GM12878 (cell line): ENCODE data around the gene APOBEC3C. TPM values are rescaled to one million over a fixed set of nuclear protein-coding genes. Genes with fewer than 3 reads are reported as not detected.

Experiments used
- ATAC-seq: fragments of 200-7000 bp; cut with Tn5 transposase; 3 replicates; pipeline ENCODE4 v1.9.1; 2020; ENCODE audit warnings: mild to moderate bottlenecking, moderate library complexity
- BruUV-seq: library from RNA; stranded (reverse); fragments of 400-500 nt; replicated peaks from 2 replicates; lab custom pipeline; 2021; lab: Mats Ljungman, UMichigan
- CTCF ChIA-PET: fragments of 300-600 bp; sonication (Branson Sonifier 250); formaldehyde crosslinking; extraction: SDS; loops from one replicate; lab custom pipeline; 2021; ENCODE audit warnings: inconsistent platforms; lab: Yijun Ruan, JAX
- POLR2A ChIA-PET: fragments of 350-600 bp; formaldehyde crosslinking; extraction: SDS; loops from one replicate; lab custom pipeline; 2021; ENCODE audit warnings: inconsistent platforms; lab: Charles Lee
- RAD21 ChIA-PET: fragments of 300-600 bp; sonication (Branson Sonifier 250); formaldehyde crosslinking; loops from one replicate; lab custom pipeline; 2023; ENCODE audit warnings: antibody characterized with exemption; ENCODE audit not compliant: unreplicated experiment; lab: Charles Lee
- SMC1A ChIA-PET: fragments of 300-600 bp; sonication (Branson Sonifier 250); formaldehyde crosslinking; loops from one replicate; lab custom pipeline; 2023; ENCODE audit not compliant: unreplicated experiment, uncharacterized antibody; lab: Charles Lee
- DNase-seq: peaks from one replicate; pipeline ENCODE4 v3.0.0-alpha.2; 2011; ENCODE audit warnings: low read depth, low spot score
- FAIRE-seq: peaks from 3 replicates; lab custom pipeline; 2011; peaks lifted over from hg19 to GRCh38; lab: Jason Lieb, UNC
- H2AFZ ChIP-seq: 2 replicates; pipeline ENCODE4 v1.6.0; 2011; ENCODE audit warnings: low read depth, low read length, control low read depth; ENCODE audit not compliant: control insufficient read depth
- H3K27ac ChIP-seq: 2 replicates; pipeline ENCODE4 v1.5.1; 2011; ENCODE audit warnings: control low read depth; ENCODE audit not compliant: control insufficient read depth, insufficient read depth
- H3K27me3 ChIP-seq, 2 experiments: replicated peaks in 1 of 2; 2 replicates each; pipeline versions ENCODE4 v1.6.0 to v1.6.1; 2011; ENCODE audit warnings: low read length in 1 of 2; ENCODE audit not compliant: control insufficient read depth in 2 of 2, insufficient read depth in 2 of 2
- H3K36me3 ChIP-seq, 2 experiments: 2 replicates each; pipeline ENCODE4 v1.5.1; 2011; ENCODE audit warnings: low read length in 1 of 2; ENCODE audit not compliant: control insufficient read depth in 2 of 2, insufficient read depth in 2 of 2
- H3K4me1 ChIP-seq: 2 replicates; pipeline ENCODE4 v1.6.1; 2011; ENCODE audit warnings: mild to moderate bottlenecking, low read length, moderate library complexity, mixed read lengths; ENCODE audit not compliant: control insufficient read depth, insufficient read depth
- H3K4me2 ChIP-seq: 2 replicates; pipeline ENCODE4 v1.6.0; 2011; ENCODE audit warnings: control low read depth; ENCODE audit not compliant: control insufficient read depth, insufficient read depth
- H3K4me3 ChIP-seq: fragments of 200-600 bp; sonication (generic); 2 replicates; pipeline ENCODE4 v1.5.1; 2016
- H3K79me2 ChIP-seq: 2 replicates; pipeline ENCODE4 v1.6.0; 2011; ENCODE audit warnings: low read length; ENCODE audit not compliant: control insufficient read depth, insufficient read depth
- H3K9ac ChIP-seq: 2 replicates; pipeline ENCODE4 v1.8.0; 2011; ENCODE audit warnings: low read length, control low read depth, mixed read lengths; ENCODE audit not compliant: control insufficient read depth, insufficient read depth
- H3K9me3 ChIP-seq: replicated peaks from 3 replicates; pipeline ENCODE4 v1.5.1; 2011; ENCODE audit warnings: mild to moderate bottlenecking, low read length; ENCODE audit not compliant: control insufficient read depth, insufficient read depth
- H4K20me1 ChIP-seq: 2 replicates; pipeline ENCODE4 v1.6.0; 2011; ENCODE audit not compliant: control insufficient read depth, insufficient read depth
- ATF7 ChIP-seq: fragments of 450-650 bp; IDR thresholded peaks from 2 replicates; pipeline ENCODE4 v1.6.1; 2016; ENCODE audit warnings: low read depth, mild to moderate bottlenecking
- BHLHE40 ChIP-seq, 2 experiments: fragments of 450-650 bp in 1 of 2; IDR thresholded peaks; 2 replicates each; pipeline ENCODE4 v1.6.1; 2011 to 2017; ENCODE audit warnings: low read depth in 2 of 2, borderline replicate concordance in 1 of 2, improper control_type of control experiment in 1 of 2, low read length in 1 of 2, mild to moderate bottlenecking in 1 of 2
- FOXM1 ChIP-seq: IDR thresholded peaks from 2 replicates; pipeline ENCODE4 v1.6.1; 2012; ENCODE audit warnings: low read depth, mild to moderate bottlenecking, inconsistent platforms, low read length, moderate library complexity
- IKZF1 ChIP-seq: fragments of 450-650 bp; conservative IDR thresholded peaks from 2 replicates; pipeline ENCODE4 v1.6.1; 2017; ENCODE audit warnings: antibody characterized with exemption, mild to moderate bottlenecking
- IKZF2 ChIP-seq, 2 experiments: fragments of 450-650 bp; IDR thresholded peaks; 2 replicates each; pipeline ENCODE4 v1.6.1; 2017; ENCODE audit warnings: mild to moderate bottlenecking in 2 of 2, moderate library complexity in 2 of 2
- NR2F1 ChIP-seq: fragments of 450-650 bp; conservative IDR thresholded peaks from 2 replicates; pipeline ENCODE4 v1.6.1; 2017; ENCODE audit warnings: mild to moderate bottlenecking
- RUNX3 ChIP-seq: IDR thresholded peaks from 2 replicates; pipeline ENCODE4 v1.6.1; 2012; ENCODE audit warnings: low read length, inconsistent platforms
- WGBS: methylation state at CpG from one replicate; pipeline ENCODE4 v1.1.6; 2016; ENCODE audit warnings: low lambda C conversion rate; ENCODE audit not compliant: insufficient replicate concordance, insufficient coverage; ENCODE audit errors: missing lambda C conversion rate; 5-methylcytosine and 5-hydroxymethylcytosine counted together
- in situ Hi-C: fragments of 300-500 bp; cut with MboI; formaldehyde crosslinking; loops from 9 replicates; pipeline ENCODE4 v1.14.3; 2018; ENCODE audit warnings: mixed read lengths
- intact Hi-C: fragments of 100-400 bp; cut with micrococcal nuclease; formaldehyde crosslinking; loops from one replicate; pipeline ENCODE4 v1.14.2; 2022; ENCODE audit not compliant: unreplicated experiment
- polyA plus RNA-seq, 11 experiments: library from polyadenylated mRNA; depleted of rRNA in 4 of 11; unstranded in 6 of 11; stranded (reverse) in 5 of 11; fragments of >200 nt; fragmentation: Nextera tagmentation in 4 of 11; fragmentation: Illumina TruSeq in 1 of 11; extraction: Ambion mirVana in 4 of 11; extraction: Trizol in 1 of 11; gene quantifications; 1 replicate in 1 of 11; 2 replicates in 10 of 11; pipeline versions ENCODE4 v1.2.1 to v1.2.3, GENCODE V29; 2011 to 2016; ENCODE audit warnings: inconsistent platforms in 2 of 11, missing spikeins in 2 of 11, low read depth in 1 of 11
- total RNA-seq, 4 experiments: library from RNA; depleted of rRNA in 3 of 4; stranded (reverse); fragments of >200 nt in 3 of 4; fragmentation: Illumina TruSeq in 1 of 4; extraction: Trizol in 1 of 4; gene quantifications; 2 replicates each; pipeline versions ENCODE4 v1.2.1 to v1.2.3, GENCODE V29; 2013 to 2021
- TF ChIP-seq, protein P1 (sequence below): fragments of 450-650 bp; IDR thresholded peaks from 2 replicates; pipeline ENCODE4 v1.6.1; 2018; ENCODE audit warnings: mild to moderate bottlenecking, low read depth, moderate library complexity; ENCODE audit not compliant: partially characterized antibody

APOBEC3C gene
- total and polyA plus RNA-seq, 10 of the 15 experiments (the other 5 are each of a cell fraction or from before 2014, with no cell fraction given), result 22.9 to 290 (median 156) TPM

DNA sequence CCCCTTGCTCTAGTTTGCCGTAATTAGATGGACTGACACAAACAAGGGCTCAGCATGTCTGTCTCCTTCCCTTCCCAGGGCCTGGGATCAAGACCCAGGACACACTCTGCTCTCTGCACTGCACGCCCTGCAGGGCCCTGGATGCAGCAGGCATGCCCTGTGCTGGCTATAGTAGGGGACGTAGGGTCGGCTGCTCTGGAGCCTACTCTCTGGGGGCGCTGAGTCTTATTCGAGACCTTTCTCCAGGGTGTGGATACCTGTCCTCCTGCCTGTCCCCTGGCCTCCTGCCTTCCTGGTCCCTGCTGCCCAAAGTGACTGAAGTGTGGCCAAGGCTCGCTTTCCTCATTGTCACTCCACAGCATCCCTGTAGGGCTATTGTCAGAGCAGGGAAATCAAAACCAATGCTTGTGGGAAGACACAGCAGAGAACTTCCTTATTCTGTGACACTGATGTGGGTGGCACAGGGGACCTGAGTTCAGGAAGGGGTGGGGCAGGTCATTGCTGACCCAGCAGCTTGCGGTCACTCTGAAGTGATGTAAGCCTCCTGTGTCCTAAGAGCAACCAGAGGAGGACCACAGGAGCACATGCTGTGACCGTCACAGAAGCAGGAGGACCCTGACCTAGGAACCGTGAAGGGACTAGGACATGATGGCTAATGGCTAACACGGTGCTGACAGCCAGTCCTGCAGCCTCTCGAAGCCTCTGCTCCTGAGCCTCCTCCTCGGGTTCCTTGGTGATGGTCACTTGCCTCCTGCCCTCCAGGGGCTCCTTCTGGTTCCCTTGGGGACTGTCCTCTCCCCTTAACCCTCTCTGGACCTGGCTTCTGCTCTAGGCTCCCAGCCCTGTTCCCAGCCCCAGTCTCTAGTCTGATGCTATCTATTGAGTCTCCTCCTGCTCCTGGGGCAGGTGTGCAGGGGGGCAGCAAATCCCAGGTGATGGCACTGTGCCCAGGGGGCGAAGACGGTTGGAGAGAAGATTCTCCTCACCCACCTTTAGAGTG, 46.3 kb upstream of the APOBEC3C start:
- WGBS, result 33% methylated on average over 15 of the region's 15 CpGs
- no peaks in the 10 kb centered on the region for H3K79me2 ChIP-seq
- no TSS peak for BruUV-seq
- in situ Hi-C loops, result no loop called here
- no peak overlapping the region for H3K9ac ChIP-seq
- H4K20me1 ChIP-seq, result no peaks in the 10 kb centered on the region
- H3K4me1 ChIP-seq, result peaks cover 9% of the 10 kb centered on the region
- FAIRE-seq (no peak), DNase-seq (no peak)
- no peak overlapping the region for H3K4me3 ChIP-seq
- no peaks in the 10 kb centered on the region; a peak in 1 of 4 replicates for H3K27me3 ChIP-seq
- POLR2A ChIA-PET, result no interaction called here
- H3K4me2 ChIP-seq, result 0 out of 2 replicates have a peak overlapping the region, but pooled peaks have one; percentile 43
- H3K27ac ChIP-seq, result no peak overlapping the region
- TF ChIP-seq FOXM1 (no peak), IKZF2 (IDR thresholded peaks at IDR 0.05) (peak in 1 of 2 experiments; percentile 29; a peak in 1 of 4 replicates), RUNX3 (peak; percentile 57), ATF7 (peak; percentile 53; the same call in 1 of the 2 replicates), BHLHE40 (IDR thresholded peaks at IDR 0.05; ENCODE audit: borderline replicate concordance in 1 of 2, low read depth in 2 of 2, low read length in 1 of 2) (peak in 1 of 2 experiments; percentile 64; a peak in 2 of 4 replicates), IKZF1 (peak; percentile 43), NR2F1 (peak; percentile 67)
- TF ChIP-seq, protein P1, sequence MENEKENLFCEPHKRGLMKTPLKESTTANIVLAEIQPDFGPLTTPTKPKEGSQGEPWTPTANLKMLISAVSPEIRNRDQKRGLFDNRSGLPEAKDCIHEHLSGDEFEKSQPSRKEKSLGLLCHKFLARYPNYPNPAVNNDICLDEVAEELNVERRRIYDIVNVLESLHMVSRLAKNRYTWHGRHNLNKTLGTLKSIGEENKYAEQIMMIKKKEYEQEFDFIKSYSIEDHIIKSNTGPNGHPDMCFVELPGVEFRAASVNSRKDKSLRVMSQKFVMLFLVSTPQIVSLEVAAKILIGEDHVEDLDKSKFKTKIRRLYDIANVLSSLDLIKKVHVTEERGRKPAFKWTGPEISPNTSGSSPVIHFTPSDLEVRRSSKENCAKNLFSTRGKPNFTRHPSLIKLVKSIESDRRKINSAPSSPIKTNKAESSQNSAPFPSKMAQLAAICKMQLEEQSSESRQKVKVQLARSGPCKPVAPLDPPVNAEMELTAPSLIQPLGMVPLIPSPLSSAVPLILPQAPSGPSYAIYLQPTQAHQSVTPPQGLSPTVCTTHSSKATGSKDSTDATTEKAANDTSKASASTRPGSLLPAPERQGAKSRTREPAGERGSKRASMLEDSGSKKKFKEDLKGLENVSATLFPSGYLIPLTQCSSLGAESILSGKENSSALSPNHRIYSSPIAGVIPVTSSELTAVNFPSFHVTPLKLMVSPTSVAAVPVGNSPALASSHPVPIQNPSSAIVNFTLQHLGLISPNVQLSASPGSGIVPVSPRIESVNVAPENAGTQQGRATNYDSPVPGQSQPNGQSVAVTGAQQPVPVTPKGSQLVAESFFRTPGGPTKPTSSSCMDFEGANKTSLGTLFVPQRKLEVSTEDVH, result no peak
- TF ChIP-seq, all 136 proteins: peak for 6
- ATAC-seq, result peak; percentile 75
- ChIA-PET CTCF (interaction anchor here (0.9 to 7.8 kb wide), 5 partner anchors 16 to 98 kb away, joined by 3 to 73 read pairs (median 5); partner anchors contain the start of gene CBX6), RAD21 (no interaction called here), SMC1A (interaction anchor here (1.0 kb wide), 1 partner anchor 14 kb away, joined by 3 read pairs; no protein-coding TSS in a partner anchor)
- no peak overlapping the region for H2AFZ ChIP-seq
- no peaks in the 10 kb centered on the region for H3K9me3 ChIP-seq
- intact Hi-C loops, result no loop called here
- H3K36me3 ChIP-seq, result no peaks in the 10 kb centered on the region
